ENCODE data around the gene TBC1D16. TPM values are rescaled to one million over a fixed set of nuclear protein-coding genes. Genes with fewer than 3 reads are reported as not detected.

The TBC1D16 gene
- total RNA-seq, 2 experiments from 2014 or later, result 17.0 to 19.0 TPM

DNA sequence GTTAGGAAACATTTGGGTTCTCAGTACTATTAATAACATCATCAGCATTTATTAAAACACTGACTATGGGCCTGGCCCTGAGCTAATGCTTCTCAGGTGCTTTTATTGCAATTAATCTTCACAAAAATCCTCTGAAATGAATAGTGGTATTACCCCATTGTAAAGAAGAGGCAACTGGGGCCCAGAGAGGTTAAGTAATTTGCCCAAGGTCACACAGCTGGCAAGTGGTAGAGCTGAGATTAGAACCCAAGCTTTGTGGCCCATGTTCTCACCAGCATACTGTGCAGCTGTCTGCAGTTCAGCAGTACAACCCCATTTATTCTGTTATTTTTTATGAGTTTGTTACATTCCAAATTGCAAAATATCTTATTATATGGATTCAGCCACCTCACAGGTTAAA is 82.3 kb downstream of the TBC1D16 start:
- Mint-ChIP-seq H3K4me1 (ENCODE audit: low read depth) (no peaks in the 10 kb centered on the region), H3K27ac (no peak overlapping the region), H3K27me3 (ENCODE audit: low read depth) (no peaks in the 10 kb centered on the region), H3K36me3 (ENCODE audit: low read depth) (no peaks in the 10 kb centered on the region), H3K9me3 (no peaks in the 10 kb centered on the region), H3K4me3 (no peak overlapping the region)
- DNase-seq, result no peak
- CTCF ChIA-PET, result interaction anchor here (1.2 kb wide), 1 partner anchor 15 kb away, joined by 3 read pairs; no protein-coding TSS in a partner anchor
- intact Hi-C loops (cut with micrococcal nuclease), result no loop called here

DNA sequence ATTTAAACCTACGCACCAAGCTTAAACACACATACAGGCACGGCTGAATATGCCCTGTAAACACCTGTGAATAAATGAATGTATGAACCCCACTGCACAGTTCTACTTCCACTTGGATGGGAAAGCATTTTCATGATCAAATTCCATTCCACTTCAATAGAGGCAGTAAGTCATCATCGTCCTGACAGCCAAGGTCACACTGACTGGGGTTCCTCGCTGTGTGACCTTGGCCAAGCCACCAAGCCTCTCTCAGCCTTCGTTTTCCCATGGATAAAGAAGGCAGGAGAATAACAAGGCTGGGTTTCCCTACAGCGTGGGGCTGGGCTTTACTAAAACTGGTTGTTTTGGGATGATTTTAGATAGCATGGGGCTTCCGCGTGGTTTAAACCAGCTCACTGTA is 82.8 kb downstream of the TBC1D16 start:
- H3K4me1 Mint-ChIP-seq (ENCODE audit: low read depth), result no peaks in the 10 kb centered on the region

DNA sequence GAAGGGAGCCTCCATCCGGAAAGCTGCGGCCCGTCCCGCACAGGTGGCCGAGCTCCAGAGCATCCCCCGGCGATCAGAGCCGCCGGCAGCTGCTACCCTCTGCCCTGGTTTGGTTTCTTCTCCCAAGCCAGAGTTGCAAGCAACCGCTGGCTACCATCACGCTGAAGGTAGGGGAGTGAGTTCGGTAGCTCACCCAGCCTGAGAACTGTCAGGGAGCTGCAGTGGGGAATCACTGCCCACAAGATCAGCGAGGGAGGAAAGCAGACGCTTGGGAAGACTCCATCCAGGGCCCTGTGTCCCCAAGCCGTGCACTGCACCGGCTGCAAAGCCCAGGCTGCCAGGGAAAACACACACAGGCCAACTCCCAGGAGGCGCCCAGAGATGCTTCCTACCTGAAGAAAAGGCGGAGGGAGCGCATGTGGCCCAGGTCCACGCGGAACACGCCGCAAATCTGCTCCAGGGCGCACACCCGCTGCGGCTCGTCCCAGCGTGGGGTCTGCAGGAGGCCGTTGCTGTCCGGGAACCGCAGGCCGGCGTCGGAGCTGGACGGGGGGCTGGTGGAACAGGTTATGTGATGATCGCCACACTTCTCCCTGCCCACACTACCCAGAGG is 83.3 kb downstream of the TBC1D16 start:
- Mint-ChIP-seq H3K36me3 (ENCODE audit: low read depth) (no peaks in the 10 kb centered on the region), H3K27ac (no peak overlapping the region), H3K4me1 (ENCODE audit: low read depth) (no peaks in the 10 kb centered on the region), H3K27me3 (ENCODE audit: low read depth) (no peaks in the 10 kb centered on the region), H3K4me3 (no peak overlapping the region), H3K9me3 (no peaks in the 10 kb centered on the region)
- intact Hi-C loops (cut with micrococcal nuclease), result no loop called here
- no peak for DNase-seq
- CTCF ChIA-PET, result interaction anchor here (1.2 to 1.8 kb wide), 2 partner anchors 13 to 16 kb away, joined by 3 to 4 read pairs; no protein-coding TSS in a partner anchor

More for the DNA sequence above, 82.8 kb downstream of the TBC1D16 start:
- no peaks in the 10 kb centered on the region for H3K27me3 Mint-ChIP-seq (ENCODE audit: low read depth)
- intact Hi-C loops (cut with micrococcal nuclease), result no loop called here
- no peak overlapping the region for H3K4me3 Mint-ChIP-seq
- no peaks in the 10 kb centered on the region for H3K36me3 Mint-ChIP-seq (ENCODE audit: low read depth)
- H3K9me3 Mint-ChIP-seq, result no peaks in the 10 kb centered on the region
- no peak for DNase-seq
- H3K27ac Mint-ChIP-seq, result no peak overlapping the region
- CTCF ChIA-PET, result interaction anchor here (1.2 kb wide), 1 partner anchor 15 kb away, joined by 3 read pairs; no protein-coding TSS in a partner anchor

DNA sequence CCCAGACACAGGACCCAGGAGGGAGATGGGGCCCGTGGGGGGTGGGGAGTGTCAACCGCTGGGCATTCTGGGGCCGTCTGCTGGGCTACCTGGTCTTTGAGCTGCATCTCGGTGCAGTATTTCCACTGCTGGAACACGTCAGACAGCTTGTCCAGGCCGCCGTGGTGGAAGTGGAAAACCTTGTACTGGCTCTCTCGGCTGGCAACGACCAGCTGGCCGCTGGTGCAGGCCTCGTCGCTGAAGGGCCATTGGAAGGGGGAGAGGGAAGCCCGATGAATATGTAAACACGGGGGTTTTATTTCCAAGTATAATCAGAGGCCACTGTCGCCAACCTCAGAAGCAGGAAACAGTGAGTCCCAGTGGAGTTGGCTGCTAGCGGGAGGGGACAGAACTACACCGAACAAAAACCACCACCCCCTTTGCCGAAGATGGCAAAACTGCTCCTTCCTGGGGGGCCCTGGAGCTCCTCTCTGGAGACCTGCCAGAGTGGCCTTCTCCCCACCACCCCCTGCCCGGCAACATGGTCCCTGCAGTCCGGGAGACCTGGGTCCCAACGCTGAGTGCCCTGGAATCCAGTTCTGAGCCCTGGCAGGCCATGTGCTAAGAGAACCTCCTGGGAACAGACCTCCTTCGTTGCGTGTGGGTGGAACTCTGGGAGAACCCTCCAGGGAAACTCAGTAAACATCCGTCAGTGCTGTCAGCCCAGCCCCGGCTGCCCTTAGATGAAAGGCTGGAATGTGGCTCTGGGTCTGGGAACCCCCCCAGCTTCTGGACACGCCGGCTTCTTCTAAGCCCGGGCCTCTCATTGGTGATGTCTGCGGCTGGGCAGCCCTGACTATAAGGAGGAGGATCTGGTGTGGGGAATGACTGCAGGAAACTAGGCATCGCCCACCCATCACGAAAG is 84.1 kb downstream of the TBC1D16 start:
- Mint-ChIP-seq H3K4me3 (no peak overlapping the region), H3K27ac (no peak overlapping the region), H3K9me3 (no peaks in the 10 kb centered on the region), H3K36me3 (ENCODE audit: low read depth) (no peaks in the 10 kb centered on the region), H3K27me3 (ENCODE audit: low read depth) (no peaks in the 10 kb centered on the region), H3K4me1 (ENCODE audit: low read depth) (no peaks in the 10 kb centered on the region)
- CTCF ChIA-PET, result interaction anchor here (1.8 kb wide), 1 partner anchor 12 kb away, joined by 4 read pairs; no protein-coding TSS in a partner anchor
- no peak for DNase-seq
- intact Hi-C loops (cut with micrococcal nuclease), result no loop called here

DNA sequence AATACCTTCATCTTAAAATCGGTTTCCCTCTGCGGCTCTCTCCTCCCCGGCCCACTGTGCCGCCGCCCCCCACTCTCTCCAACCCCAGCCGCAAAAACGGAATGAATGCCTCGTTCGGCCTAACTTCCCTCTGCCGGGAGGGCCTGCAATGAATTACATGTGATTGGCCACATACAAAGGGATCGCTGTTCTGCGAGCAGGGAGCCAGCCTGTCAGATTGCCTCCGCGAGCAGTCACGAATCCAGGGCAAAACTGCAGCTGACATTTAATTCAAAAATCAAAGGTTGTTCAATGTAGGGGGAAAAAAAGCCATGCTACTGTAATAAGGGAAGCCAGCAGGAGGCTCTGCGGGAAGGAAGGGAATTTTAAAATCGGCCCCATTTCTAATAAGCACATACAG is 84.9 kb downstream of the TBC1D16 start:
- Mint-ChIP-seq H3K4me1 (ENCODE audit: low read depth) (no peaks in the 10 kb centered on the region), H3K4me3 (no peak overlapping the region), H3K27ac (no peak overlapping the region), H3K36me3 (ENCODE audit: low read depth) (no peaks in the 10 kb centered on the region), H3K27me3 (ENCODE audit: low read depth) (no peaks in the 10 kb centered on the region), H3K9me3 (no peaks in the 10 kb centered on the region)
- CTCF ChIA-PET, result interaction anchor here (1.8 kb wide), 1 partner anchor 11 kb away, joined by 4 read pairs; no protein-coding TSS in a partner anchor
- no peak for DNase-seq
- intact Hi-C loops (cut with micrococcal nuclease), result no loop called here

DNA sequence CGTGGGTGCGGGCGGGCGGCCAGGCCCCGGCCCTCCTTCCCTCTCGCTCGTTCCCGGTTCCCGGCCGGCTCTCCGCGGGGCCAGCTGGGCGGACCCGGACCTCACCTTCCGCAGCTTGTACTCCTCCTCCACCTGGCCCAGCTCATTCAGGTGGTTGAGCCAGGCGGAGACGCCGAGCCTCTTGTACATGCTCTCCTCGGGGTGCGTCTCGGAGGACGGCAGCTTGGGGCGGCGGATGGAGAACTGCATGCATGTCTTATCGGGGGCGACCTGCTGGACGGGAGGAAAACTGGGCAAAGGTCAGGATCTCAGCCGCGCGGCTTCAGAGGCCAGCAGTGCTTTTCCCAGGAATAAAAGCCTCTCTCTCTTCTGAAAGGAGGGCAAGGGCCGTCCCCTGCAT is 85.4 kb downstream of the TBC1D16 start:
- no peaks in the 10 kb centered on the region for H3K9me3 Mint-ChIP-seq
- no peaks in the 10 kb centered on the region for H3K4me1 Mint-ChIP-seq (ENCODE audit: low read depth)
- CTCF ChIA-PET, result interaction anchor here (1.8 kb wide), 1 partner anchor 11 kb away, joined by 4 read pairs; no protein-coding TSS in a partner anchor
- no peak overlapping the region for H3K4me3 Mint-ChIP-seq
- H3K27ac Mint-ChIP-seq, result no peak overlapping the region
- no peaks in the 10 kb centered on the region for H3K27me3 Mint-ChIP-seq (ENCODE audit: low read depth)
- DNase-seq, result no peak
- no peaks in the 10 kb centered on the region for H3K36me3 Mint-ChIP-seq (ENCODE audit: low read depth)
- intact Hi-C loops (cut with micrococcal nuclease), result no loop called here

DNA sequence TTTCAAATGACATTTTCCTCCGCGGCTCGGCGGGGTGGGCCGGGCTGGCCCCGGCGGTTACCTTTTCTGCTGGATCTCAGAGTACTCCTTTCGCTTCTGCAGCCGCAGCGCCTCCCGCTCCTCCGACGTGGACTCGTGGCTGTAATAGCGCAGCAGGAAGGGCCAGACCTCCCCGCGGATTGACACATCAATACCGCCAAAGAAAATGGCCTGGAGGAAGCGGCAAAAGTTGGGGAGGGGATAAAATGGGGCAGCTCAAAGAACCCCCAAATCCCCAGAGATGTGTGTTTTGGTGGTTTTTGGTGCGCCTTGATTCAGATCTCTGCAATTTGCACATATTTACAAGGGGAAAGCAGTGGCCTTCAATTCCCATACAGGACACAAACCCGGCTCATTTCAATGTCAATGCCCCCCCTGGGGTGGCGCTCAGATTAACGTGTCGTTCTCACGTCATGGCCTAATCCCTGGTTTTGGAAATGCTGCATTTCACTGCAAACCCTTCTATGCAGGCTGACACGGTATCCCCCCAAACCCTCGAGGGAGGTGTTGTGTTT is 85.9 kb downstream of the TBC1D16 start:
- Mint-ChIP-seq H3K4me1 (ENCODE audit: low read depth) (no peaks in the 10 kb centered on the region), H3K9me3 (no peaks in the 10 kb centered on the region), H3K27ac (no peak overlapping the region), H3K27me3 (ENCODE audit: low read depth) (no peaks in the 10 kb centered on the region), H3K4me3 (no peak overlapping the region), H3K36me3 (ENCODE audit: low read depth) (no peaks in the 10 kb centered on the region)
- CTCF ChIA-PET, result no interaction called here
- intact Hi-C loops (cut with micrococcal nuclease), result no loop called here
- DNase-seq, result no peak

DNA sequence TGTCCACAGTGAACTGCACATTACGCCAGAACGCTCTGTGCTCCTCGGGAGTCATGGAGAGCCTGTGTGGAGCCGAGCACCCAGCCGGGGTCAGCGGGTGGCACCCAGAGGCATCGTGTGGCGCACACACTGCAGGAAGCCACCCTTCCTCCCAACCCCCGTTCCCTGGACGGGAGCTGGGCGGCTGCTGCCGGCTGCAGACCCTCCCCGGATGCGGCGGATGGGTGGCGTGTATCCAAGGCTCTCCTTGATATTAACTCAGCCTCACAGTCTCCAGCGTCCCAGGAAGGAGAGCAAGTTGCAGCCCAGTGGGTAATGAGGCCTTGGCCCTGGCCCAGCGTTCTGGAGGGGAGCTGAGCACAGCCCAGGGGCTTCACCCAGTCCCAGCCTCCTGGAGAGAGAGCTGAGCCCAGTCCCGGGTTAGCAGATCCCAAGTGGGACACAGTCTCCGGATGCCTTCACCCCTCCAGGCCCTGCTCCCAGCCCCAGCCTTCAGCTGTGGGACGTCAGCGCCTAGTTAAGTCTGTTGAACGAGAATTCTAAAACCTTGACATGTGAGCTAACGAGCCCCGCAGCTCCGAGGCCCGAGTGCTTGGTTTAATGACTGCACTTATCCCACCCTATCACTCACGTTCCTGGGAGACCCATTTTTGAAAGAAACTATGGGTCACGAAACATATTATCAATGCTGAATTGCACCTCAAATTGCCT is 86.6 kb downstream of the TBC1D16 start:
- Mint-ChIP-seq H3K4me1 (ENCODE audit: low read depth) (no peaks in the 10 kb centered on the region), H3K36me3 (ENCODE audit: low read depth) (no peaks in the 10 kb centered on the region), H3K27me3 (ENCODE audit: low read depth) (no peaks in the 10 kb centered on the region), H3K27ac (no peak overlapping the region), H3K9me3 (no peaks in the 10 kb centered on the region), H3K4me3 (no peak overlapping the region)
- CTCF ChIA-PET, result no interaction called here
- no peak for DNase-seq
- intact Hi-C loops (cut with micrococcal nuclease), result no loop called here

DNA sequence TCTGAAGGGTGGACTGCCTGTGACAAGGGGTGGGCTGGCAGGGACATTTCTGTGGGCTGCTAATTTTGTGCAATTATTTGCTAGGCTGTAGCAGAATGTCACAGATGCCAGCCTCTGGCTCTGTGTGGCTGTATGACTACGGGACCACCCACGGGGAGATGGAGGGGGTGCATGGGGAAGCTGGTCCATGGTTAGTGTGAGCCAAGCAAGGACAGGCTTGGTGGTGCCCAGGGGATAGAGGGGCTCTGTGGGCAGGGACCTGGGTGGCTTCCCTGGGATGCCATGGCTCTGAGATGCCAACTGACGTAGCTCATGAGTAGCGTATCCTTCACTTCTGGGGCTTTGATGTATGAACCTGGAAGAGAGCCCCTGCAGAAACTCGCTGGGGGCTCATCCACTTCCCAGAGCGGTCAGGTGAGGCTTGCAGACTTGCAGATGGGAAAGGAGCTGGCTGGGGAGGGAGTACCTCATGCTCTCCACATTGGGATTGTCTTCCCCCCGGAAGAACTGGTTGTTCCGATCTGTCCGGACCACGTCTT is 87.2 kb downstream of the TBC1D16 start:
- H3K9me3 Mint-ChIP-seq, result no peaks in the 10 kb centered on the region
- H3K4me1 Mint-ChIP-seq (ENCODE audit: low read depth), result no peaks in the 10 kb centered on the region
- DNase-seq, result no peak
- H3K36me3 Mint-ChIP-seq (ENCODE audit: low read depth), result no peaks in the 10 kb centered on the region
- no peaks in the 10 kb centered on the region for H3K27me3 Mint-ChIP-seq (ENCODE audit: low read depth)
- H3K27ac Mint-ChIP-seq, result no peak overlapping the region
- CTCF ChIA-PET, result interaction anchor here (0.8 to 1.1 kb wide), 2 partner anchors 23 to 29 kb away, joined by 3 to 4 read pairs; no protein-coding TSS in a partner anchor
- intact Hi-C loops (cut with micrococcal nuclease), result no loop called here
- no peak overlapping the region for H3K4me3 Mint-ChIP-seq

DNA sequence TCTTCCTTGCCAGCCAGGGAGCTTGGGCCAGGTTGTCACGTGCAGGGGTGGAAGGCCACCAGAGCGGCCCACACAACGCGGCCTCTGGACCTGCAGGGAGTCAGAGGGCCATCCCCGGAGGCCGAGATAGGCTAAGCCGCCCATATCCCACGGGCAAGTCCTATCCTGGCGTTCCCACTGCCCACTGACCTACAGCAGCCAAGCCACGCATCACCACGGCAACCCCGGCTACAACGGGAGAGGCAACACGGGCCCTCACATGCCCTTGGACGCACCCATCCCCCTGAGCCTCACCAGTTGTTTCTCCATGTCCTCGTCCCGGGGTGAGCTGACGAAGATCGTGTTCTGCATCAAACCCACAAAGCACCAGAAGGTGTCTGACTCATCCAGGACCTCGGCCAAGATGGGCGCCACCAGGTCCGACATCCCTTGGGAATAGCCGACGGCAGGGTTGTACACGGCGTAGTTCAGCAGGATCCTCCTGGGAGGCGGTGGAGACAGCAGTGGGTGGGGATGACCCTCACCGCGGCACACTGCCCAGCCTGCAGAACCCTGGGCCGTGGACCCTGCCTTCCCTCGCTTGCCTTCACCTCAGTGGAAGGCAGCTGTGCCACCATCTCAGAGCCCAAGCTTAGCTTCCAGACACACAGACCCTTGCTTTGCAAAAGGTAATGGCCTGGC is 88.2 kb downstream of the TBC1D16 start:
- Mint-ChIP-seq H3K9me3 (no peaks in the 10 kb centered on the region), H3K27ac (no peak overlapping the region), H3K36me3 (ENCODE audit: low read depth) (no peaks in the 10 kb centered on the region), H3K27me3 (ENCODE audit: low read depth) (no peaks in the 10 kb centered on the region), H3K4me3 (no peak overlapping the region), H3K4me1 (ENCODE audit: low read depth) (peaks cover 7% of the 10 kb centered on the region)
- CTCF ChIA-PET, result interaction anchor here (0.8 to 1.1 kb wide), 2 partner anchors 24 to 30 kb away, joined by 3 to 4 read pairs; no protein-coding TSS in a partner anchor
- no peak for DNase-seq
- intact Hi-C loops (cut with micrococcal nuclease), result no loop called here

DNA sequence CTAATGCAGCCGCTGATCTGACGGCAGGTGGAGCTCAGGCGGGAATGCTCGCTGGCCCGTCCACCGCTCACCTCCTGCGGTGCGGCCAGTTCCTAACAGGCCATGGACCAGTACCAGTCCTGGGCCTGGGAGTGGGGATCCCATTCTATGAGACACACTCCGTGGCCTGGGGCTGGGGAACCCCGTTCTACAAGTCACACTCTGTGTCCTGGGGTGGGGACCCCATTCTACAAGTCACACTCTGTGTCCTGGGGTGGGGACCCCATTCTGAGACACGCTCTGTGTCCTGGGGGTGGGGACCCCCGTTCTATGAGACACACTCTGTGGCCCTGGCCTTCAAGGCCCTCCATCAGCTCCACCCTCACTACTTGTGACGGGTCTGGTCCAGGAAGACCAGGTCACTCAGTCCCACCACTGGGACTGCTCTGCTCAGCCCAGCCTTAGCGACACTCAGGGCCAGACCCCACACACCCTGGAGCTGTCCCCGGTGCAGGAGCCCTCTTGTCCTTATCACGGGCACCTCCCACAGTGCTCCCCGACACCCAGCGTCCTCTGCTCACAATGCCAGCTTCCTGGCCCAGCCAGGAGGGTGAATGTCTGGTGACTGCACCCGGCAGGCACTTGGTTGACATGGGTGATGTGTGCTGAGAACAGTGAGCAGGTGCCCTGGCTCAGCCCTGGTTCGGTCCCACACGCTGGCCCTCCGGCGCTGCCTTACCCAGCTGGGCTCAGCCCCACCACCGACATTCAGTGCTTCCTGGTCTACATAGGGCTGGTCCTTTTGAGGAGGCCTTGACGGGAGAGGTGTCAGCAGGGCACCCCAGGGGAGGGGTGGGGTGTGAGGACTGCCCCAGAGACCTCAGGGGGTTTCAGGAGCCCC is 89.1 kb downstream of the TBC1D16 start:
- Mint-ChIP-seq H3K9me3 (no peaks in the 10 kb centered on the region), H3K27ac (no peak overlapping the region), H3K27me3 (ENCODE audit: low read depth) (no peaks in the 10 kb centered on the region), H3K4me1 (ENCODE audit: low read depth) (peaks cover 8% of the 10 kb centered on the region), H3K36me3 (ENCODE audit: low read depth) (no peaks in the 10 kb centered on the region), H3K4me3 (no peak overlapping the region)
- intact Hi-C loops (cut with micrococcal nuclease), result no loop called here
- no peak for DNase-seq
- CTCF ChIA-PET, result no interaction called here
